Testis (tissue), 3 donors: Measurements from ENCODE around the gene OPHN1. TPM values are rescaled to one million over a fixed set of nuclear protein-coding genes. Genes with fewer than 3 reads are reported as not detected.

Source experiments
- DNase-seq: peaks from one replicate; pipeline ENCODE4 v3.0.0-alpha.2; 2019
- H3K27ac ChIP-seq, 2 donors: fragments of 200-600 bp; sonication (generic); one replicate each; pipeline ENCODE4 v1.5.1; 2019
- H3K27me3 ChIP-seq: fragments of 200-600 bp; sonication (generic); one replicate; pipeline ENCODE4 v1.5.1; 2019
- H3K36me3 ChIP-seq: fragments of 200-600 bp; sonication (generic); one replicate; pipeline ENCODE4 v1.5.1; 2017; ENCODE audit warnings: low read depth; ENCODE audit errors: missing control alignments
- H3K4me1 ChIP-seq: fragments of 200-600 bp; sonication (generic); one replicate; pipeline ENCODE4 v1.5.1; 2019
- H3K4me3 ChIP-seq, 2 donors: fragments of 200-600 bp; sonication (generic); one replicate each; pipeline ENCODE4 v1.5.1; 2017 to 2019
- H3K9me3 ChIP-seq: fragments of 200-600 bp; sonication (generic); one replicate; pipeline ENCODE4 v1.5.1; 2017
- POLR2A ChIP-seq: fragments of 450-650 bp; IDR thresholded peaks from one replicate; pipeline ENCODE4 v1.6.1; 2017; ENCODE audit warnings: antibody characterized with exemption, mild to moderate bottlenecking, moderate library complexity
- whole genome bisulfite sequencing, 2 donors: methylation state at CpG; one replicate each; pipeline ENCODE4 v1.1.5; 2018; 5-methylcytosine and 5-hydroxymethylcytosine counted together
- intact Hi-C: fragments of 100-400 bp; cut with DNase I; formaldehyde crosslinking; loops from one replicate; pipeline ENCODE4 v1.15.1; 2023; ENCODE audit warnings: low total_unique reads
- polyA plus RNA-seq: library from polyadenylated mRNA; stranded (reverse); fragments of 350-450 nt; fragmentation: Illumina TruSeq; extraction: RNeasy Lipid Tissue Mini Kit (QIAGEN cat#74804); gene quantifications from one replicate; pipeline ENCODE4 v1.2.3, GENCODE V29; 2014; ENCODE audit warnings: low read depth, low replicate concordance; ENCODE audit not compliant: insufficient read depth
- total RNA-seq, 2 donors: library from RNA; depleted of rRNA; stranded (reverse); fragments of >200 nt; gene quantifications; one replicate each; pipeline ENCODE4 v1.2.3, GENCODE V29; 2016
- TF ChIP-seq, protein P1 (sequence below), 3 experiments: fragments of 450-650 bp in 2 of 3; fragments of 200-600 bp in 1 of 3; sonication (generic) in 1 of 3; IDR thresholded peaks; one replicate each; pipeline ENCODE4 v1.5.1; 2016 to 2019; ENCODE audit warnings: antibody characterized with exemption in 3 of 3, mild to moderate bottlenecking in 2 of 3, moderate library complexity in 1 of 3

Gene OPHN1
- total and polyA plus RNA-seq, 3 donors from 2014 or later = 2.3 to 5.7 (median 5.5) TPM

DNA sequence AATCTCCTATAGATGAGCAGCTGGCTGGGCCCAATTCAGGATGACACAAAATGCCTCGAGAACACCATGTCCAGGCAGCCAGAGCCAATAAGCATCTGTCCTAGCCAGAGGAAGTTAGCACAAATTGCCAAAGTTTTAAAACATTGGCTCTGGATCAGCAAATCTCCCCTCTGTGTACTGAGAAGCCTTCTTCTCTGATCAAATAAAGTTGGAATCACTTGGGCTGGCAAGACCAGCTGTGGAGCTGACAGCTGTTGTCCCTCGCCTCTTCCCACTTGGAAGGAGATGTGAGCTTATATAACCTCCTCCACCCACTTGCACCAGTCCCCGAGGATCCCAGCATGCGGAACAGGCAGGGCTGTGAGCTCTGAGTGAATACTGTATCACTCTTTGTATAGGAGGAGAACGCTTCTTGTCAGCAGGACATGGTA lies 183.9 kb downstream of the OPHN1 start:
- TF ChIP-seq, protein P1, sequence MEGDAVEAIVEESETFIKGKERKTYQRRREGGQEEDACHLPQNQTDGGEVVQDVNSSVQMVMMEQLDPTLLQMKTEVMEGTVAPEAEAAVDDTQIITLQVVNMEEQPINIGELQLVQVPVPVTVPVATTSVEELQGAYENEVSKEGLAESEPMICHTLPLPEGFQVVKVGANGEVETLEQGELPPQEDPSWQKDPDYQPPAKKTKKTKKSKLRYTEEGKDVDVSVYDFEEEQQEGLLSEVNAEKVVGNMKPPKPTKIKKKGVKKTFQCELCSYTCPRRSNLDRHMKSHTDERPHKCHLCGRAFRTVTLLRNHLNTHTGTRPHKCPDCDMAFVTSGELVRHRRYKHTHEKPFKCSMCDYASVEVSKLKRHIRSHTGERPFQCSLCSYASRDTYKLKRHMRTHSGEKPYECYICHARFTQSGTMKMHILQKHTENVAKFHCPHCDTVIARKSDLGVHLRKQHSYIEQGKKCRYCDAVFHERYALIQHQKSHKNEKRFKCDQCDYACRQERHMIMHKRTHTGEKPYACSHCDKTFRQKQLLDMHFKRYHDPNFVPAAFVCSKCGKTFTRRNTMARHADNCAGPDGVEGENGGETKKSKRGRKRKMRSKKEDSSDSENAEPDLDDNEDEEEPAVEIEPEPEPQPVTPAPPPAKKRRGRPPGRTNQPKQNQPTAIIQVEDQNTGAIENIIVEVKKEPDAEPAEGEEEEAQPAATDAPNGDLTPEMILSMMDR (IDR thresholded peaks at IDR 0.05) = no peak
- TF ChIP-seq POLR2A = no peak
- H3K4me3 ChIP-seq = no peak overlapping the region
- H3K36me3 ChIP-seq = no peaks in the 10 kb centered on the region
- DNase-seq = peak; percentile 43
- H3K9me3 ChIP-seq = no peaks in the 10 kb centered on the region
- no peaks in the 10 kb centered on the region for H3K27me3 ChIP-seq
- WGBS, 2 donors = 50 to 57% methylated on average over 1 to 5 of the region's 5 CpGs
- no peaks in the 10 kb centered on the region for H3K4me1 ChIP-seq
- H3K27ac ChIP-seq = no peak overlapping the region
- intact Hi-C loops = no loop called here

DNA sequence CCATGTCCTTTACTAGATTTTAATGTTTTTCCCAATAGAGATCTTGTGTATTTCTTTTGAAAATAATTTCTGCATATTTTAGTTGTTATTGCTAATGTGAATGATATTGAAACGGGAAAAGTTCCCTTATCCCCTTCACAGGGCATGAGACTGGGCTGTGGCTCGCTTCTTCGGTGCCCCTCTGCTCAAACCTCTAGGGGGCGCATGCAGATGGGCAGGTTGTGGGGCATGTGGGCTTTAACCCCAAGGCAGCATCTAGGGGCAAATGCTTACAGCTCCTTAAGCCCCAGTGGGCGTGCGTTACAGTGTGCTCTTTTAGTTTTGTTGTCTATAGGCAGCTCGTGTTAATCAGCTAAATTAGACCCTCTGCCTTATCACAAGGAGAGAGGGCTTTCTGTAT lies 194.7 kb downstream of the OPHN1 start:
- Histone ChIP-seq H3K4me1 (no peaks in the 10 kb centered on the region), H3K27ac (no peak overlapping the region), H3K27me3 (no peaks in the 10 kb centered on the region), H3K9me3 (no peaks in the 10 kb centered on the region), H3K36me3 (no peaks in the 10 kb centered on the region), H3K4me3 (no peak overlapping the region)
- 48 to 64% methylated on average over 5 to 7 of the region's 7 CpGs for WGBS, 2 donors
- TF ChIP-seq, protein P1 (IDR thresholded peaks at IDR 0.05) = no peak
- no peak for TF ChIP-seq POLR2A
- no peak for DNase-seq
- intact Hi-C loops = no loop called here

DNA sequence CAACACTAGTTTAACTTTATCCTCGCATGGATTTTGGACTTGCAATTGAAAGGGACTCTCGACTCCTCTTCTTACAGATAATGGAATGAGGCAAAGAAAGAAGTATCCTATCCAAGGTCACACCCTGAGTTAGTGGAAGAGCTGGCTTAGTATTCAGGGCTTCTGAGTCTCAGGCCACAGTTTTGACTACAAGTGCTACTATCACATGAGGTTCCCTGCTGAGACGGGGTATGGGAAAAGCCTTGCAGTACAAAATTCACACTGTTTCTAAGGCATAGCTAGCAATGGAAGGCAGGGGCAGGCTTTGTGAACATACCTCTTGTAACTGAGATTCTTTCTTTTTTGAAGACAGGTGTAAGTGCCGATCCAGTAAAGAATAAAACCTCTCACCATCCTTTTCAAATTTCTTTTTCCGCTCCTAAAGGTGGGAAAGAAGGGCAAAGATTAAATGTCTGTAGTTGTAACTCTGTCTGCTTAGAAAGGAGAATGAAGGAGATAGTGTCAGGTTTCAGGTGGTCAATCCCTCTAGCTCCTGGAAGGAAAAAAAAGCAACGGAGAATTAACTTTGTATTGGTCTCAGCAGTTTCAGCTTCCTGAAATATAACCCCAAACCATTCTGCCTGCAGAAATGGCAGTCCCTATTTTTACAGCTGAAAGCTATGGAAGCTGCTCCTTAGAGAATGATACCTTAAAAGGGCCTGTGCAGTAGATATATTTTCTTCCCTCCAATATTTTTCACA lies 199.0 kb downstream of the OPHN1 start:
- H3K27me3 ChIP-seq = no peaks in the 10 kb centered on the region

DNA sequence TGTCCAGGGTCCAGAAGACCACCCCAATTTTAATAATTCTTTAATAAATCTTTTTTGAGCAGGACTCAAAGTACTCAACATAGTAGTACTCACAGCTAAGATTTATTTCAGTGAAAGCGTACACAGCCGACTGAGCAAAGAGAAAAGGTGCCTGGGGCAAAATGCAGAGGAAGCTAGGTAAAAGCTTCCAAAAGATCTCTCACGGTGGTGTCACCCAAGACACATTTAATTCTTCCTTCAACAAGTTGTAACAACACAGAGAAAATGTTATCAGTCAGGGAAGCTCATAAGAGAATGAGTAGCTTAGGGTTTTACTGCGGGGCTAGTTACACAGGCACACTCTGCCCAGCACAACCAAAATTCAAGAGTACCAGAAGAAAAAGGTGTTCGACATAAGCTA lies 201.1 kb downstream of the OPHN1 start:
- Histone ChIP-seq H3K27me3 (no peaks in the 10 kb centered on the region), H3K4me3 (no peak overlapping the region), H3K9me3 (no peaks in the 10 kb centered on the region), H3K27ac (no peak overlapping the region), H3K36me3 (no peaks in the 10 kb centered on the region), H3K4me1 (no peaks in the 10 kb centered on the region)
- WGBS, 2 donors = 84 to 85% methylated on average over 3 to 5 of the region's 5 CpGs
- intact Hi-C loops = no loop called here
- TF ChIP-seq POLR2A = no peak
- TF ChIP-seq, protein P1 (IDR thresholded peaks at IDR 0.05) = no peak
- DNase-seq = no peak

More for the DNA sequence above, 199.0 kb downstream of the OPHN1 start:
- Histone ChIP-seq H3K9me3 (no peaks in the 10 kb centered on the region), H3K4me1 (no peaks in the 10 kb centered on the region), H3K36me3 (no peaks in the 10 kb centered on the region), H3K4me3 (no peak overlapping the region), H3K27ac (no peak overlapping the region)
- intact Hi-C loops = no loop called here
- DNase-seq = no peak
- 36 to 49% methylated on average over 6 of the region's 6 CpGs for WGBS, 2 donors
- TF ChIP-seq, protein P1 (IDR thresholded peaks at IDR 0.05) = no peak
- TF ChIP-seq POLR2A = no peak

DNA sequence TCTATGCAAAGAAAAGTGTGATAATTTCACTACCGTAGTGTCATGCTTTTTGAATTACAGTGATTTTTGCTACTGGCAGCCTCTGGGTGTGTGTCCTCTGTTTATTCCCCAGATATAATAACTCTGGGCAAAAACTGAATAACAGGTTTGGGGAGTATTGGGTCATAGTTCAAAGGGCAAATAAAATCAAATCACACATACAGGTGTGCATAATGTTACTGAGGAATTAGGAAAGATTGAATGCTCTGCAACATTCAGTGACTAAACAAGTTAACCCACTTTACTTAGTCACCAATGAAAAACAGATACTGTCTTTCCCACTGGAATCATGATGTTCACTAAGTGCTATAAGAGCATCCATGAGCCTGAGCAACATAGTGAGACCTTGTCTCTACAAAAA lies 224.3 kb downstream of the OPHN1 start:
- Histone ChIP-seq H3K36me3 (no peaks in the 10 kb centered on the region), H3K9me3 (no peaks in the 10 kb centered on the region), H3K4me1 (no peaks in the 10 kb centered on the region), H3K27me3 (no peaks in the 10 kb centered on the region), H3K4me3 (no peak overlapping the region), H3K27ac (no peak overlapping the region)
- no peak for DNase-seq
- WGBS, 2 donors = 93 to 100% methylated on average over 1 of the region's 1 CpG
- TF ChIP-seq, protein P1 (IDR thresholded peaks at IDR 0.05) = no peak
- no peak for TF ChIP-seq POLR2A
- intact Hi-C loops = no loop called here
